ENCODE measurements around the gene GATAD2B. TPM values are rescaled to one million over a fixed set of nuclear protein-coding genes. Genes with fewer than 3 reads are reported as not detected.
A peak's percentile ranks its signal among the peaks of the same experiment; 100 is the strongest.

The GATAD2B gene
- total RNA-seq, 1 experiment from 2014 or later = 46.9 TPM

DNA sequence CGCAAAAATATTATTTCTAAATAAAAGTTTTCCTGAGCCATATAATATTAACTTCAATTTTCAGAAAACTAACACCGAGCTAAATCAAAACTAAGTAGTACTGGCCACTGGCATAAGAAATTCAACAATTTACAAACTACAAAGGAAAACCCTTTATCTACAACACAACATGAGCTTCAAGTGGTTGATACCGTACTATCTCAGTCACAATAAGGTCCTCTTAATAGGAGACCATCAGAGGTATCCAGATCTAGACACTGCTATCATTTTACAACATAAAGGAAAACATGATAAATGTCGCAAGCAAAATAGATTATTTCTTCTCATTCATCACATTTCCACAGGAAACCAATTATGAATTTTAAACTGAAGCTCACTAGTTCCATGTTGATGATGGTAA lies 39.5 kb downstream of the GATAD2B start:
- no peaks in the 10 kb centered on the region for H3K9me3 Mint-ChIP-seq
- CTCF ChIA-PET = no interaction called here
- no peaks in the 10 kb centered on the region for H3K27me3 Mint-ChIP-seq (ENCODE audit: low read depth)
- ATAC-seq (no peak), DNase-seq (ENCODE audit: low spot score) (no peak)
- H3K4me3 Mint-ChIP-seq = no peak overlapping the region
- POLR2A ChIA-PET = no interaction called here
- TF ChIP-seq OVOL2 (CRISPR knock-in tag; IDR thresholded peaks at IDR 0.05; ENCODE audit: borderline replicate concordance) (no peak), STAT6 (CRISPR knock-in tag; conservative IDR thresholded peaks at IDR 0.05; ENCODE audit: low read depth) (no peak)
- H3K27ac Mint-ChIP-seq = 0 out of 2 replicates have a peak overlapping the region, but pooled peaks have one; percentile 36
- peaks cover 6% of the 10 kb centered on the region; the same call in 1 of the 2 replicates for H3K36me3 Mint-ChIP-seq
- peaks cover 3% of the 10 kb centered on the region; the same call in 1 of the 2 replicates for H3K4me1 Mint-ChIP-seq

- Mint-ChIP-seq H3K4me1 (peaks cover 3% of the 10 kb centered on the region; the same call in 1 of the 2 replicates), H3K36me3 (peaks cover 6% of the 10 kb centered on the region; the same call in 1 of the 2 replicates), H3K27ac (no peak overlapping the region), H3K9me3 (no peaks in the 10 kb centered on the region), H3K27me3 (ENCODE audit: low read depth) (no peaks in the 10 kb centered on the region), H3K4me3 (no peak overlapping the region)
- no peak for TF ChIP-seq NR2C2 (CRISPR knock-in tag; IDR thresholded peaks at IDR 0.05)
- no peak for TF ChIP-seq TEAD4 (CRISPR knock-in tag; IDR thresholded peaks at IDR 0.05)
- TF ChIP-seq, protein P1, sequence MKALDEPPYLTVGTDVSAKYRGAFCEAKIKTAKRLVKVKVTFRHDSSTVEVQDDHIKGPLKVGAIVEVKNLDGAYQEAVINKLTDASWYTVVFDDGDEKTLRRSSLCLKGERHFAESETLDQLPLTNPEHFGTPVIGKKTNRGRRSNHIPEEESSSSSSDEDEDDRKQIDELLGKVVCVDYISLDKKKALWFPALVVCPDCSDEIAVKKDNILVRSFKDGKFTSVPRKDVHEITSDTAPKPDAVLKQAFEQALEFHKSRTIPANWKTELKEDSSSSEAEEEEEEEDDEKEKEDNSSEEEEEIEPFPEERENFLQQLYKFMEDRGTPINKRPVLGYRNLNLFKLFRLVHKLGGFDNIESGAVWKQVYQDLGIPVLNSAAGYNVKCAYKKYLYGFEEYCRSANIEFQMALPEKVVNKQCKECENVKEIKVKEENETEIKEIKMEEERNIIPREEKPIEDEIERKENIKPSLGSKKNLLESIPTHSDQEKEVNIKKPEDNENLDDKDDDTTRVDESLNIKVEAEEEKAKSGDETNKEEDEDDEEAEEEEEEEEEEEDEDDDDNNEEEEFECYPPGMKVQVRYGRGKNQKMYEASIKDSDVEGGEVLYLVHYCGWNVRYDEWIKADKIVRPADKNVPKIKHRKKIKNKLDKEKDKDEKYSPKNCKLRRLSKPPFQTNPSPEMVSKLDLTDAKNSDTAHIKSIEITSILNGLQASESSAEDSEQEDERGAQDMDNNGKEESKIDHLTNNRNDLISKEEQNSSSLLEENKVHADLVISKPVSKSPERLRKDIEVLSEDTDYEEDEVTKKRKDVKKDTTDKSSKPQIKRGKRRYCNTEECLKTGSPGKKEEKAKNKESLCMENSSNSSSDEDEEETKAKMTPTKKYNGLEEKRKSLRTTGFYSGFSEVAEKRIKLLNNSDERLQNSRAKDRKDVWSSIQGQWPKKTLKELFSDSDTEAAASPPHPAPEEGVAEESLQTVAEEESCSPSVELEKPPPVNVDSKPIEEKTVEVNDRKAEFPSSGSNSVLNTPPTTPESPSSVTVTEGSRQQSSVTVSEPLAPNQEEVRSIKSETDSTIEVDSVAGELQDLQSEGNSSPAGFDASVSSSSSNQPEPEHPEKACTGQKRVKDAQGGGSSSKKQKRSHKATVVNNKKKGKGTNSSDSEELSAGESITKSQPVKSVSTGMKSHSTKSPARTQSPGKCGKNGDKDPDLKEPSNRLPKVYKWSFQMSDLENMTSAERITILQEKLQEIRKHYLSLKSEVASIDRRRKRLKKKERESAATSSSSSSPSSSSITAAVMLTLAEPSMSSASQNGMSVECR (CRISPR knock-in tag; IDR thresholded peaks at IDR 0.05; ENCODE audit: borderline replicate concordance) = no peak
- TF ChIP-seq MYBL2 (CRISPR knock-in tag; IDR thresholded peaks at IDR 0.05) = no peak
- TF ChIP-seq ZNF671 (CRISPR knock-in tag; IDR thresholded peaks at IDR 0.05) = no peak
- TF ChIP-seq SOX15 (CRISPR knock-in tag; IDR thresholded peaks at IDR 0.05) = no peak
- no peak for TF ChIP-seq IRF2 (CRISPR knock-in tag; IDR thresholded peaks at IDR 0.05; ENCODE audit: borderline replicate concordance, low read depth)
- no peak for TF ChIP-seq MAX (CRISPR knock-in tag; IDR thresholded peaks at IDR 0.05)
- no peak for TF ChIP-seq ESRRA (CRISPR knock-in tag; IDR thresholded peaks at IDR 0.05; ENCODE audit: borderline replicate concordance)
- no peak for TF ChIP-seq FOXK1 (CRISPR knock-in tag; IDR thresholded peaks at IDR 0.05)
- TF ChIP-seq, protein P2, sequence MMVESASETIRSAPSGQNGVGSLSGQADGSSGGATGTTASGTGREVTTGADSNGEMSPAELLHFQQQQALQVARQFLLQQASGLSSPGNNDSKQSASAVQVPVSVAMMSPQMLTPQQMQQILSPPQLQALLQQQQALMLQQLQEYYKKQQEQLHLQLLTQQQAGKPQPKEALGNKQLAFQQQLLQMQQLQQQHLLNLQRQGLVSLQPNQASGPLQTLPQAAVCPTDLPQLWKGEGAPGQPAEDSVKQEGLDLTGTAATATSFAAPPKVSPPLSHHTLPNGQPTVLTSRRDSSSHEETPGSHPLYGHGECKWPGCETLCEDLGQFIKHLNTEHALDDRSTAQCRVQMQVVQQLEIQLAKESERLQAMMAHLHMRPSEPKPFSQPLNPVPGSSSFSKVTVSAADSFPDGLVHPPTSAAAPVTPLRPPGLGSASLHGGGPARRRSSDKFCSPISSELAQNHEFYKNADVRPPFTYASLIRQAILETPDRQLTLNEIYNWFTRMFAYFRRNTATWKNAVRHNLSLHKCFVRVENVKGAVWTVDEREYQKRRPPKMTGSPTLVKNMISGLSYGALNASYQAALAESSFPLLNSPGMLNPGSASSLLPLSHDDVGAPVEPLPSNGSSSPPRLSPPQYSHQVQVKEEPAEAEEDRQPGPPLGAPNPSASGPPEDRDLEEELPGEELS (CRISPR knock-in tag; IDR thresholded peaks at IDR 0.05) = no peak
- DNase-seq (ENCODE audit: low spot score) = no peak
- peak; percentile 69 for ATAC-seq
- ChIA-PET CTCF (interaction anchor here (1.9 kb wide), 1 partner anchor 64 kb away, joined by 6 read pairs; the partner anchor contains the start of gene DENND4B), POLR2A (no interaction called here)
These were observed 40.4 kb downstream of the GATAD2B start for GRCh38 chr1:153882296-153882912.

All from WTC11 (cell line).